Measurements from ENCODE around the gene FA2H. TPM values are rescaled to one million over a fixed set of nuclear protein-coding genes. Genes with fewer than 3 reads are reported as not detected.

The FA2H gene
- total RNA-seq, 2 experiments from 2014 or later: not detected

DNA sequence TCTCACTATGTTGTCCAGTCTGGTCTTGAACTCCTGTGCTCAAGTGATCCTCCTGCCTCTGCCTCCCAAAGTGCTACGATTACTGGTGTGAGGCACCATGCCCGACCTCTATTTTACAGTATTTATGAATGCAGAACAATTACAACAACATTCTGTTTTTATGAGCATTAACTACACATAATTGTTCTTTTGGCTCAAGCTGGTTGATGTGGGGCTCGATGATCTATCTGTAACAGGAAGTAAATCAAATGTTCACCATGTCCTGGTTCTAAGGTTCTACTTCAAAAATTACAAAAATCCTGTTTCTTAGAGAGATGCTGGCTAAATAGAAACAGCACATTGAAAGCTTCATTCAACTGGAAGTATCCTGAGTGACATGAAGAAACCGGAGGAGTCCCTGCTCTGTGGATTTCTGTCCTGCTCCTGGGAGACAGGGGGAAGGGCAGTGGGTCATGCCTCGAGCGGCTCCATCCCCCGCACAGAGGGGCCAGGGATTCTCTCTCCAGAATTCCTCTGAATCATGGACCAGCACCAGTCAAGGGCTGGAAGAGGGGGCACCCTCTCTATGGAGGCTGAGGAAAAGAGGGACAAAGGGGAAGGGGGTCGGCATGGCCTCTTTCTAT is 31.5 kb downstream of the FA2H start:
- DNase-seq: no peak
- H3K4me1 Mint-ChIP-seq: no peaks in the 10 kb centered on the region
- no peak overlapping the region for H3K27ac Mint-ChIP-seq
- H3K4me3 Mint-ChIP-seq: no peak overlapping the region
- no peaks in the 10 kb centered on the region for H3K36me3 Mint-ChIP-seq
- no peaks in the 10 kb centered on the region for H3K27me3 Mint-ChIP-seq
- H3K9me3 Mint-ChIP-seq: no peaks in the 10 kb centered on the region

DNA sequence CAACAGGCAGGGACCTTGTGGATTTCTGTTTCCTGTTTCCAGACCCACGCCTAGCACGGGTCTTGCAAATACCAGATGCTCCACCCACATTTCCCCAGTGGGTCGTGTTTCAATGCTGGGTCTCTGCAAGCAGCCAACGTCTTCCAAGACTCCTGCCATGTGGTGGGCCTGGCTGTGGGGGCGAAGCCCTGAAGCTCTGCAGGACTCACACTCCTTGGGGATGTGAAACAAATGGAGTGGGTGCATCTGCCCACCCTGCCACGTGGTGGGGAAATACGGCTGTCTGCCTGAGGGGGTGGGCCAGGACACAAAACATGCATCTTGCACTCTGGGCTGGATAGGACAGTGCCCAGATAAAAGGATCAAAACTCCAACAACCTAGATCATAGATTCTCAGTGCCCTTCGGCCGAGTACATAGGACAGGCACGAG is 32.6 kb downstream of the FA2H start:
- H3K4me1 Mint-ChIP-seq: no peaks in the 10 kb centered on the region
- no peak overlapping the region for H3K27ac Mint-ChIP-seq
- H3K4me3 Mint-ChIP-seq: no peak overlapping the region
- H3K36me3 Mint-ChIP-seq: no peaks in the 10 kb centered on the region
- DNase-seq: no peak
- H3K9me3 Mint-ChIP-seq: no peaks in the 10 kb centered on the region
- no peaks in the 10 kb centered on the region for H3K27me3 Mint-ChIP-seq

DNA sequence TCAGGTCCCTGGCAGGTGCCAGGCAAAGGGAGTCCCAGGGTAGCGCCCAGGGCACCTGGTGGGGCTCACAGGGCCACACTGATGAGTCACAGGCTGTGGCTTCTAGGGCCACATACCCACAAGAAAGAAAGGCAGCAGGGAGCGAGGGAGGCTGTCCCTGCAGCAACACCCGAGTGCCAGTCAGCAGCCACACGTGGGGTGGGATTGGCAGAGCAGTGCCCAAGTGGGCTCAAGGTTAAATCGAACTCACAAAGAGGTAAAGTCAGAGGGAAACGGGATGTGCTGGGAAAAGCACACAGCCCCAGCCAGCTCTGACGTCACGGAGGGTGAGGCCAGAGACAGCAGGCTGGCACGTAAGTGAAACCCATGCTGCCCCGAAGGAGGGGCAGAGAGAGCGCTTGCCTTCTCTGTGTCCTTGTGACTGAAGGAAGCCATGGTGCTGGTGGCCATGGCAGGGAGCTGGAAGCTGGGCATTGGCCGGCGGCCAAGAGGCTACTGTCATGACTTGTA is 33.8 kb downstream of the FA2H start:
- Mint-ChIP-seq H3K4me3 (no peak overlapping the region), H3K27me3 (no peaks in the 10 kb centered on the region), H3K4me1 (no peaks in the 10 kb centered on the region), H3K27ac (no peak overlapping the region), H3K36me3 (no peaks in the 10 kb centered on the region), H3K9me3 (no peaks in the 10 kb centered on the region)
- no peak for DNase-seq

DNA sequence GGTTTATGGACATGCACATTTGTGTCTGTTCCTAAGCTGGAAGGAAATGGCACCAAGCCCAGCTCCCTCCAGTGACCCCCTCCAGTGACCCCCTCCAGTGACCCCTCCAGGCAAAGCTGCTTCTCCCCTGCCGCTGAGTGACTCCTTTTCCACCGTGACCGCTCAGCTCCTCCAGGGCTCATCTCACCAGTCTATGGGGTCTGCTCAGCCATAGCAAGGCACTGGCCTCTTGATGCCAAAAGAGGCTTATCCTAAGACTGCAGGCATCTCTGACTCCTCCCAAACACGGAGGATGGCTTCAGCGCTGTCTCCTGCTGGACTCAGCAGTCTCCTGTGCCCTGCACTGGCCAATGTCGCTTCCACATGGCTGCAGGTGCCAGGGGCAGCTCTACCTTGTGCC is 35.3 kb downstream of the FA2H start:
- no peaks in the 10 kb centered on the region for H3K9me3 Mint-ChIP-seq
- H3K4me1 Mint-ChIP-seq: no peaks in the 10 kb centered on the region
- no peak overlapping the region for H3K27ac Mint-ChIP-seq
- no peaks in the 10 kb centered on the region for H3K27me3 Mint-ChIP-seq
- no peaks in the 10 kb centered on the region for H3K36me3 Mint-ChIP-seq
- no peak for DNase-seq
- no peak overlapping the region for H3K4me3 Mint-ChIP-seq

DNA sequence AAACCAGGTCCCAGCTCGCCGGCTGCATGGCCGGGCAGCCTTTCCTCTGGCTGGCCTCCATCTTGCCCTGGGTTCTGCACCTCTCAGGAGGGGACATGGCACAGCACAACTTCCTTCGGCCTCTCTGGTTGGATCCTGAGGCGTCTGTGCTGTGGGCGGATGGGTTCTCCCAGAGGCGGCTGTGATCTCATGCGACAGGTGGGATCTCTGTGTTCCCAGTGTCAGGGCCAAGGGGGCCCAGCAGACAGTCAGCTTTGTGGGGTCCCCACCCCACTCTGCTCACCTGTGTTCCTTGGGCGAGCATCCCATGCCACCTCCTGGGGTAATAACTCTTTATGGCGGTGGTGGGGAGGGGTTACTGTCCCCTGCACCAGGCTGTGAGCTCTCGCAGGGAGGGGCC is 35.8 kb downstream of the FA2H start:
- no peak for DNase-seq
- Mint-ChIP-seq H3K36me3 (no peaks in the 10 kb centered on the region), H3K9me3 (no peaks in the 10 kb centered on the region), H3K4me1 (no peaks in the 10 kb centered on the region), H3K4me3 (no peak overlapping the region), H3K27me3 (no peaks in the 10 kb centered on the region), H3K27ac (no peak overlapping the region)

DNA sequence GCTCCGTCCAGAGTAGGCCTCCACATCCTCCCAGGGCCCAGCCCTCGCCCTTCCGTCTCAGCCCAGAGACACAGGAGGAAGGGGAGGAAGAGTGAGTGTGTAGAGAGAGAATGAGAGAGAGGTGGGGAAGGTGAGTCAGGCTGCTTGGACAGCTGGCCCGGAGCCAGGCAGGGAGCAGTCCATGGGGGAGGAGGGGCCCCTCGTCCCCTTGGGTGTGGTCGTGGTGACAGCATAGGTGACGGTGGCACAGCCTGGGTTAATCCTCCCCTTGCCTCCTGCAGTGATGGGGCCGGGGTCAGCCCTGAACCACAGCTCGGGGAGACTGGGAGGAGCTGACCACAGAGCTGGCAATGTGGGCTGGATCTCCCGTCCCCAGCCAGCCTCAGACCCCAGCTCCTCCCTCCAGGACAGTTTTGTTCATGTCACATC is 36.5 kb downstream of the FA2H start:
- DNase-seq: no peak
- no peak overlapping the region for H3K27ac Mint-ChIP-seq
- no peak overlapping the region for H3K4me3 Mint-ChIP-seq
- no peaks in the 10 kb centered on the region for H3K4me1 Mint-ChIP-seq
- H3K36me3 Mint-ChIP-seq: no peaks in the 10 kb centered on the region
- H3K27me3 Mint-ChIP-seq: no peaks in the 10 kb centered on the region
- no peaks in the 10 kb centered on the region for H3K9me3 Mint-ChIP-seq

DNA sequence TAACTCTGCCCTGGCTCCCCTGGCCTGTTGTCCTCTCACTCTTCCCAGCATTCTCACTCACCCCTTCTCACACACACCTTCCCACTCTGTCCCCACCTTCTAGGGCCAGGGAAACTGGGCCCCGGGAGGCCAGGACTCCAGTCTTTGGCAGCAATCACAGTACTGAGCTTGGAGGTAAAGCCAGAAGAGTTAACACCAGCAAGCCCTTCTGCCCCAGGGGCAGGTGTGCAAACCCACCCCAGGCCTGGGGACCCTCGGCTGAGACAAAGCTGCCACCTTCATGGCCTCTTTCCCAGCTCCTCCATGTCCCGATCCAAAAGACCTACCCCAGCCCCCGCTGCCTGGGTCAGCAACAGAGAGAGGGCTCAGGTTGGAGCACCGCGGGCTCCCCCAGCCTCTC is 37.1 kb downstream of the FA2H start:
- H3K27me3 Mint-ChIP-seq: no peaks in the 10 kb centered on the region

DNA sequence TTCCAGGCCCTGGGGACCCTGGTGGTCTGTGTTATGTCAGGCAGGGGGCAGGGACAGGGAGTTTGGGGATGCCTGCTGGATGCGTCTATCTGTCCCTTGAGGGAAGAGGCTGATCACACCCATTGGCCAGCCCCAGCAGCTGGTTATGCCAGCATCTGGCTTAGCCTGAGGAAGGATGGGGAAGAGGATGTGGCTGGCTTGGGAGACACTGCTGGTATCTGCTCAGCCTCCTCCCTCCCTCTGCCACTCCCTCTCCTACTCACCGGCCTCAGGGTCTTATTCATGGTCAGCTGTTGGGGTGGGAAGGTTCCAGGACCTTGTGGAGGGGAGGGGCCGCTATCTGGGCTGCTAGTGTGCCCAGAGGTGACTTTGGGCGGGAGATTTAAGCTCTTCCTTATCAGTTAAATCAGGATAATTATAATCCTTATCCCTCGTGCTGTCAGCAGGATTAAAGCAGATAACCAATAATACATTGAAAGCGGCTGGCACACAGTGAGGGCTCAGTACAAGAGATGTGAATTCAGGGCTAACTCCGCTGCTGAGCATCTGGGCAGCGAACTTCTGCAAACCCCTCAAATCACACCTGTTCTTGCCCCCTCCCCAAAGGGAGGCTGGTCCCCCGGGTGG is 38.0 kb downstream of the FA2H start:
- H3K36me3 Mint-ChIP-seq: no peaks in the 10 kb centered on the region
- H3K27me3 Mint-ChIP-seq: no peaks in the 10 kb centered on the region

More for the DNA sequence above, 37.1 kb downstream of the FA2H start:
- DNase-seq: no peak
- Mint-ChIP-seq H3K27ac (no peak overlapping the region), H3K4me1 (no peaks in the 10 kb centered on the region), H3K9me3 (no peaks in the 10 kb centered on the region), H3K36me3 (no peaks in the 10 kb centered on the region), H3K4me3 (no peak overlapping the region)

DNA sequence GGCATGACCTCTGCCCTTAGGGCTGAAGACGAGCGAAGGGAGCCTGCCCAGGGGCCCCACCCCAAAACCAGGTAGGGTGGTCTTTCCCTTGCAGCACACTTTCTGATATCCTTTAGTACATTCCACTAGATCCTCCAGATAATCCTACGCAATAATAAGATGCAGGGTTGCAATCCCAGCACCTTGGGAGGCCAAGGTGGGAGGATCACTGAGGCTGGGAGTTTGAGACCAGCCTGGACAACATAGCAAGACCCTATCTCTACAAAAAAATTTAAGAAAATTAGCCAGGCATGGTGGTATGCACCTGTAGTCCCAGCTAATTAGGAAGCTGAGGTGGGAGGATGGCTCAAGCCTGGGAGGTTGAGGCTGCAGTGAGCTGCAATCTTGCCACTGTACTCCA is 39.1 kb downstream of the FA2H start:
- Mint-ChIP-seq H3K4me3 (no peak overlapping the region), H3K27ac (no peak overlapping the region), H3K9me3 (no peaks in the 10 kb centered on the region), H3K27me3 (no peaks in the 10 kb centered on the region), H3K36me3 (no peaks in the 10 kb centered on the region), H3K4me1 (no peaks in the 10 kb centered on the region)
- no peak for DNase-seq

More for the DNA sequence above, 38.0 kb downstream of the FA2H start:
- Mint-ChIP-seq H3K27ac (no peak overlapping the region), H3K4me1 (no peaks in the 10 kb centered on the region), H3K9me3 (no peaks in the 10 kb centered on the region), H3K4me3 (no peak overlapping the region)
- no peak for DNase-seq

DNA sequence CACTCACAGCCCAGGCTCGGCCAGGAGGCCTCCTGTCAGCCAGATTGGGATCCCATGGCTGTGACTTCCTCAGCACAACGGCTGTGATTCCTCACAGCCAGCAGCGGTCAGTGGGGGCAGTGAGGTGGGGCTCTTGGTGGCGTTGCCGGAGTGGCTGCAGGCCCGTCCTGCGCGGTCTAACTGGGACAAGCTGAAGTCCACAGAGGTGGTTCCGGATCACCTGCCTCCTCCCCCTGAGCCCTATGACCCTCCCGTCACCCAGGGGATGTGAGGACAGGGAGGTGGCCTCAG is 39.5 kb downstream of the FA2H start:
- Mint-ChIP-seq H3K36me3 (no peaks in the 10 kb centered on the region), H3K27me3 (no peaks in the 10 kb centered on the region), H3K4me1 (no peaks in the 10 kb centered on the region), H3K4me3 (no peak overlapping the region), H3K9me3 (no peaks in the 10 kb centered on the region), H3K27ac (no peak overlapping the region)
- DNase-seq: no peak

DNA sequence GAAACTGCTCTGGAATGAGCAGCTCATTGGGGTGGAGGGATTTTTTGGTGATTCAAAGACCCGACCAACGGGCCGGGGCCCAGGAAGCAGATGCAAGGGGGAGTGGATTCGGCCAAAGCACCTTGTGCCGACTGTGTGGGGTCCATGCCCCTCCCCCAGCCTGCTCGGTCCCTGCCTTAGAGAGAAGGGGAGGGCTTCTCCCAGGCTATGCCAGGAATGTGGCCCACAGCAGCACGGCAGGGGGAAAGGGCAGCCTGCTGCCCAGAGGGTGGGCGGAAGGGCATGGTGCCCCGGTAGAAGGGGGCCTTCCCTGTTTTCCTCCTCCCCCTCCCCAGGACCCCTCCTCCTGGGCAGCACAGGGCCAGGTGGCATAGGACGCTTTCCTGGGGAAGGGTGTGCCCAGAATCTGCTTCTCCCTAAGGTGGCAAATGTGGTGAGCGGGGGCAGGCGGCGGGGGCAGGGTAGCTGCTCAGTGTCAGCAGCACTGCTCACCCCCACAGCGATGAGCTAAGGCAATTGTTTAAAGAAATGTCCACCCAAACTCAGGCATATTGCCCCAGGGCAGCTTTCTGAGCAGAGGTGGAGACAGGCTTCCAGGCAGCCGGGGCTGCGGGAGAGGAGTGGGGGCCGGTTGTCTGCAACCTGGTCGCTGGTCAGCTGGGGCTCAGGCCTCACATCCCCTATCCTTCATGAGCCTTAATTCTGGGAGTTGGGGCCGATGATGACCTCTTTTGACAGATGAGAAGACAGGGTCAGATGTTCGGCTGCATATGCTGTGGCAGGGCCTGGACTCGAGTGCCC is 40.1 kb downstream of the FA2H start:
- Mint-ChIP-seq H3K4me1 (no peaks in the 10 kb centered on the region), H3K9me3 (no peaks in the 10 kb centered on the region), H3K27ac (no peak overlapping the region), H3K36me3 (no peaks in the 10 kb centered on the region), H3K4me3 (no peak overlapping the region), H3K27me3 (no peaks in the 10 kb centered on the region)
- DNase-seq: no peak

DNA sequence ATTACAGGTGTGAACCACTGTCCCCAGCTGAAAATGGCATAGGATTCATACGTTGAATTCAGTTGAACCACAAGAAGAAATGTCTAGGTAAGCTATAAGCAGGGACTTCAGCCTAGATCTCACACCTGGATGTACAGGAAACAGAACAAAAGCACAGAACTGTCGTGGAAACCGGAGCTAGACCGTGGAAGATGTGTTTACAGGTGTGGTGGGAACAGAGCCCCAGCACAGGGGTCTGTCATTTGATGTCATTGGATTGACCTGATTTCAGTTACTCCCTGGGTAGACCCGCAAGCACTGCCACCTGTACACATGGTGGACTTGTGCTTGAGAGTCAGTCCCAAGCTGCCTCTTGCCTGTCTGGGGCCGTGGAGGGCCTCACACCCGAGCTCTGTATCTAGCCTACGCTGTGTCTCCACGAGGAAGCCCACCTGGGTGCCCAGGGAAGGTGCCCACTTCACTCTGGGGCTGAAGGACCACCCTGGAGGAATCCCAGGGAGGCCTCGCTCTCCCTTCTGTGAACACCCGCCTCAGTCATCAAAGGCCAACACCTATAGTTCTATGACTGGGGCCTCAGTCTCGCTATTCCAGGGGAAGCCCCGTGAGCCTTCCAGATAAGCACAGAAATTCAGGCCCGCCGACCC is 41.8 kb downstream of the FA2H start:
- Mint-ChIP-seq H3K4me1 (no peaks in the 10 kb centered on the region), H3K27ac (no peak overlapping the region), H3K4me3 (no peak overlapping the region), H3K36me3 (no peaks in the 10 kb centered on the region), H3K27me3 (no peaks in the 10 kb centered on the region), H3K9me3 (no peaks in the 10 kb centered on the region)
- DNase-seq: no peak

DNA sequence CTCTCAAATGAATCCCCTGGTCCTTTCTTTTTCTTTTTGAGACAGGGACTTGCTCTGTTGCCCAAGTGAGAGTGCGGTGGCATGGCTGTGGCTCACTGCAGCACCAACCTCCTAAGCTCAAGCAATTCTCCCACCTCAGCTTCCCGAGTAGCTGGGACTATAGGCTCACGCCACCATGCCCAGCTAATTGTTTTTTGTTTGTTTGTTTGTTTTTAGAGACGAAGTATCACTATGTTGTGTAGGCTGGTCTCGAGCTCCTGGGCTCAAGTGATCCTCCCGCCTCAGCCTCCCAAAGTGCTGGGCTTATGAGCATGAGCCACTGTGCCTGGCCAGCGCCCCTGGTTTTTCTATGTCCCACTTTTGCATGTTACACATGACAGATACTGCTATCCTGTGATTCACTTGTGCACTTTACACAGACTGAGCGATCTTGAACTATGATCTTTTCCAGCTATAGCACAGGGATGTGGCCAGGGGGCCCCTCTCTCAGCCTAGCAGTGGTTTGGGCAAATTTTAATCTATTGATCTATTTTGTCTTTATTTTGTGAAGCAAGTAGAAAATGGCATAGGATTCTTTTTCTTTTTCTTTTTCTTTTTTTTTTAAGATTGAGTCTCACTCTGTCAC is 42.7 kb downstream of the FA2H start:
- no peak overlapping the region for H3K4me3 Mint-ChIP-seq
- no peak for DNase-seq
- H3K9me3 Mint-ChIP-seq: peaks cover 2% of the 10 kb centered on the region
- H3K4me1 Mint-ChIP-seq: no peaks in the 10 kb centered on the region
- no peaks in the 10 kb centered on the region for H3K36me3 Mint-ChIP-seq
- no peak overlapping the region for H3K27ac Mint-ChIP-seq
- H3K27me3 Mint-ChIP-seq: no peaks in the 10 kb centered on the region

DNA sequence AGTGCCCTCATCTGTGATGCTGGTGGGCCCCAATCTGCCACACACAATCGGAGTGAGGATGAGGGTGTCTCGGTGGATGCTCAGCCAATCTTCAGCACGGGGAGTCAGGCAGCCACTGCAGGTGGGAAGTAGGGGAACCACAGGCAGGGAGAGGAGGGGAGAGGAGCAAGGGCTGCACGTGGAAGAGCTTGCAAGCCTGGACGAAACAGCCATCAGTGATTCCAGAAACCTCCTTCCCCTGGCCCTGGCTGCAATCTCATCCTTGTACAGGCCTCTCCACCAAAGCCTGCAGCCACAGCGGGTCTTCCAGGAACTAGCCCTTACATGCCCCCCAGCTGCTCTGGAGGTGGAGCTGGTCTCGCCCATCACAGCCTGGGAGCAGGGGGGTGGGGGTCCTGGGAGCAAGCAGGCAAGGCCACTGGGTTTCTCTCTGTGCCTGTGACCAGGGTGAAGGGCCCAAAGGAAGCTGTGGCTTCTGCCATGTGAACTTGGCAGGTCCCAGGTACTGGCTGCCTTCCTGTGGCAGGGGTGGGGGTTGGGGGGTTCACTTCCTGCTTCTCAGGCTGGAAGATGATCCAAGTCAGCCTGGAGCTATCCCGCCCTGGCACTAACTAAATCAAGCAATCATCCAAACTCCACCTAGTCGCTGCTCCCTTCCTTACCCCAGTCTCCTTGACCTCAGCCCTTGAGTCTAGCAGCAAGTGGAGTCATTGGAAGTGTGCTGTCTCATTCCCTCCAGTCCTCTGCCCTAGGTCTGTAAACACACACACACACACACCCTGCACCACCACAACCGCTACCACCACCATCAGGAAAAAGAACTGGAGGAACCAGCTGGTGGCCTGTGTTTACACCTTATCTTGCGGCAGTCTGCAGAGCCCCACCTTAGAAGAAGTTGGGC is 44.6 kb downstream of the FA2H start:
- H3K27ac Mint-ChIP-seq: no peak overlapping the region
- H3K9me3 Mint-ChIP-seq: peaks cover 6% of the 10 kb centered on the region
- DNase-seq: no peak
- no peak overlapping the region for H3K4me3 Mint-ChIP-seq
- no peaks in the 10 kb centered on the region for H3K4me1 Mint-ChIP-seq
- H3K36me3 Mint-ChIP-seq: no peaks in the 10 kb centered on the region
- no peaks in the 10 kb centered on the region for H3K27me3 Mint-ChIP-seq

All from activated naive CD8-positive, alpha-beta T cell treated with anti-CD3 and anti-CD28 coated beads for 36 hours (primary cell).